Middle frontal gyrus (tissue), 1 donor: ENCODE data around the gene USP27X.

ENCODE experiments used
- DNase-seq: peaks from one replicate; pipeline ENCODE4 v3.0.0-alpha.2; 2015; ENCODE audit warnings: low spot score; ENCODE audit errors: extremely low spot score

The USP27X gene

DNA sequence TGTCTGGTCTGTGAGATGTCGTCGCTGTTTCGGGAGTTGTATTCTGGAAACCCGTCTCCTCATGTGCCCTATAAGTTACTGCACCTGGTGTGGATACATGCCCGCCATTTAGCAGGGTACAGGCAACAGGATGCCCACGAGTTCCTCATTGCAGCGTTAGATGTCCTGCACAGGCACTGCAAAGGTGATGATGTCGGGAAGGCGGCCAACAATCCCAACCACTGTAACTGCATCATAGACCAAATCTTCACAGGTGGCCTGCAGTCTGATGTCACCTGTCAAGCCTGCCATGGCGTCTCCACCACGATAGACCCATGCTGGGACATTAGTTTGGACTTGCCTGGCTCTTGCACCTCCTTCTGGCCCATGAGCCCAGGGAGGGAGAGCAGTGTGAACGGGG, 1.4 kb downstream of the USP27X start:
- no peak for DNase-seq

- DNase-seq = no peak
Observed at GRCh38 chrX:49884290-49884862, 5.1 kb downstream of the USP27X start.

GRCh38 chrX:49892542-49892941, 13.3 kb downstream of the USP27X start:
- no peak for DNase-seq

- no peak for DNase-seq
Observed at GRCh38 chrX:49896951-49897350, 17.7 kb downstream of the USP27X start.

- no peak for DNase-seq
Observed at GRCh38 chrX:49901048-49901447, 21.8 kb downstream of the USP27X start.

GRCh38 chrX:49910344-49910743, 31.1 kb downstream of the USP27X start:
- no peak for DNase-seq

DNA sequence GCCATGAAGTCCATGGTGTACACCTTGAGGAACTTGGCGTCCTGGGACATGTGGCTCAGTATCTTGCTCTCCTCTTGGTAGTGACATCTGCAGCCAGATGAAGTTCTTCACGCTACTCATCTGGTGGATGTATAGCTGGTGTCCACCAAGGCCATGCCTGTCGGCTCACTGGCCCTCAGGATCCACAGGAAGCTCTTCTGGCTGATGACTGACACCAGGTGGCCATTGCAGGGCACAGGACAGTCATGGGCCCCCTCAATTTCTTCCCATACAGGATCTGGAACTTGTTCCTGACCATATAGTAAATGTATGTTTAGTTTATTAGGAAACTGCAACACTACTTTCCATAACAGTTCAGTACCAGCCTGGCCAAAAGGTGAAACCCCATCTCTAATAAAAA, 32.8 kb downstream of the USP27X start:
- no peak for DNase-seq

DNA sequence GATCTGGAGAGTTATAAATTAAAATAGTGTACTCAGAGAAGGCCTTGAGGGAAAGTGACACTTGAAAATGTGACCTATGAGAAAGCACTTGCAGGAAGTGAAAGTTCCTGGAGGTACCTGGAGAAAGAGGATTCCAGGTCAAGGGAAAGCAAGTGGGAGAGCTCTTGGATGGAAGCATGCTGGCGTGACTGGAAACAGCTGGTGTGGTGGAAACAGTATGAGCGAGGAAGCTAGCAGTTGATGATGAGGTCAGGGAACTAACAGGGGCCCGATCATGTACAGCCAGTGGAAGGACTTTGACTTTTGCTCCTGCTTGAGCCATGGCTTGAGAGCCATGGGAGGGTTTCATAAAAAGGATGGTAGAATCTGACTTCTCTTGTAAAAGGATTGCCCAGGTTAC, 33.6 kb downstream of the USP27X start:
- no peak for DNase-seq

- no peak for DNase-seq
Observed at GRCh38 chrX:49915361-49916222, 36.3 kb downstream of the USP27X start.

GRCh38 chrX:49919617-49920016, 40.3 kb downstream of the USP27X start:
- no peak for DNase-seq

- no peak for DNase-seq
Observed at GRCh38 chrX:49921109-49921508, 41.8 kb downstream of the USP27X start.

- DNase-seq = peak; percentile 71
Observed at GRCh38 chrX:49922291-49923241, 43.3 kb downstream of the USP27X start, which contains the start of gene CLCN5. CLCN5 (plus strand) TSS chrX:49922596; CDS start chrX:49925299, 2,703 bp downstream.

DNA sequence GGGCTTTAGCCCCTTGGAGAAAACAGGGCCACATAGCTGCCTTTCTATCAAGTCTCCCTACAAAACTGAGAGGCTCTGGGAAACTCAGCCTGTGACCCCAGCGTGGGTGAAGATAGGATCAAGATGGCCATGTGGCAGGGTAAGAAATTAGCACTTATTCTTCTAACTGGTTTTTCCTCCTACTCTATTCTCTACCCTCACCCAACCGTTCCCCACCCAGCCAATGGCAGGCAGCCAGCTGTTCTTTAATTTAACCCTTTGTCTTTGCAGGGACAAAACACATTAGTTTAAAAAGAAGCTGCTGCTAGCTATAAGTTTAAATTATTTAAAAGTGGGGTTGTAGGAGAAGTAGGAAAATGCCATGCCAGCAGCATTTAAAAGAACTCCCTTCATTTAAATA, 45.9 kb downstream of the USP27X start:
- DNase-seq = no peak

- no peak for DNase-seq
Observed at GRCh38 chrX:49930039-49930438, 50.8 kb downstream of the USP27X start.
